Measurements from ENCODE around the gene CLSTN3.

Gene CLSTN3

GRCh38 chr12:7129872-7130691 lies at the start of gene CLSTN3 (continued):
- TF ChIP-seq, protein P1, sequence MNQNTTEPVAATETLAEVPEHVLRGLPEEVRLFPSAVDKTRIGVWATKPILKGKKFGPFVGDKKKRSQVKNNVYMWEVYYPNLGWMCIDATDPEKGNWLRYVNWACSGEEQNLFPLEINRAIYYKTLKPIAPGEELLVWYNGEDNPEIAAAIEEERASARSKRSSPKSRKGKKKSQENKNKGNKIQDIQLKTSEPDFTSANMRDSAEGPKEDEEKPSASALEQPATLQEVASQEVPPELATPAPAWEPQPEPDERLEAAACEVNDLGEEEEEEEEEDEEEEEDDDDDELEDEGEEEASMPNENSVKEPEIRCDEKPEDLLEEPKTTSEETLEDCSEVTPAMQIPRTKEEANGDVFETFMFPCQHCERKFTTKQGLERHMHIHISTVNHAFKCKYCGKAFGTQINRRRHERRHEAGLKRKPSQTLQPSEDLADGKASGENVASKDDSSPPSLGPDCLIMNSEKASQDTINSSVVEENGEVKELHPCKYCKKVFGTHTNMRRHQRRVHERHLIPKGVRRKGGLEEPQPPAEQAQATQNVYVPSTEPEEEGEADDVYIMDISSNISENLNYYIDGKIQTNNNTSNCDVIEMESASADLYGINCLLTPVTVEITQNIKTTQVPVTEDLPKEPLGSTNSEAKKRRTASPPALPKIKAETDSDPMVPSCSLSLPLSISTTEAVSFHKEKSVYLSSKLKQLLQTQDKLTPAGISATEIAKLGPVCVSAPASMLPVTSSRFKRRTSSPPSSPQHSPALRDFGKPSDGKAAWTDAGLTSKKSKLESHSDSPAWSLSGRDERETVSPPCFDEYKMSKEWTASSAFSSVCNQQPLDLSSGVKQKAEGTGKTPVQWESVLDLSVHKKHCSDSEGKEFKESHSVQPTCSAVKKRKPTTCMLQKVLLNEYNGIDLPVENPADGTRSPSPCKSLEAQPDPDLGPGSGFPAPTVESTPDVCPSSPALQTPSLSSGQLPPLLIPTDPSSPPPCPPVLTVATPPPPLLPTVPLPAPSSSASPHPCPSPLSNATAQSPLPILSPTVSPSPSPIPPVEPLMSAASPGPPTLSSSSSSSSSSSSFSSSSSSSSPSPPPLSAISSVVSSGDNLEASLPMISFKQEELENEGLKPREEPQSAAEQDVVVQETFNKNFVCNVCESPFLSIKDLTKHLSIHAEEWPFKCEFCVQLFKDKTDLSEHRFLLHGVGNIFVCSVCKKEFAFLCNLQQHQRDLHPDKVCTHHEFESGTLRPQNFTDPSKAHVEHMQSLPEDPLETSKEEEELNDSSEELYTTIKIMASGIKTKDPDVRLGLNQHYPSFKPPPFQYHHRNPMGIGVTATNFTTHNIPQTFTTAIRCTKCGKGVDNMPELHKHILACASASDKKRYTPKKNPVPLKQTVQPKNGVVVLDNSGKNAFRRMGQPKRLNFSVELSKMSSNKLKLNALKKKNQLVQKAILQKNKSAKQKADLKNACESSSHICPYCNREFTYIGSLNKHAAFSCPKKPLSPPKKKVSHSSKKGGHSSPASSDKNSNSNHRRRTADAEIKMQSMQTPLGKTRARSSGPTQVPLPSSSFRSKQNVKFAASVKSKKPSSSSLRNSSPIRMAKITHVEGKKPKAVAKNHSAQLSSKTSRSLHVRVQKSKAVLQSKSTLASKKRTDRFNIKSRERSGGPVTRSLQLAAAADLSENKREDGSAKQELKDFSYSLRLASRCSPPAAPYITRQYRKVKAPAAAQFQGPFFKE (tag by site-specific recombination; IDR thresholded peaks at IDR 0.05; ENCODE audit: borderline replicate concordance): no peak
- TF ChIP-seq ZNF488 (tag by site-specific recombination; IDR thresholded peaks at IDR 0.05) (no peak), ZNF155 (tag by site-specific recombination; IDR thresholded peaks at IDR 0.05) (no peak), FEZF1 (tag by site-specific recombination; IDR thresholded peaks at IDR 0.05) (no peak), SP3 (tag by site-specific recombination; IDR thresholded peaks at IDR 0.05) (peak; percentile 89), ZNF174 (tag by site-specific recombination; IDR thresholded peaks at IDR 0.05) (no peak), ZNF223 (tag by site-specific recombination; IDR thresholded peaks at IDR 0.05) (no peak), MYNN (tag by site-specific recombination; IDR thresholded peaks at IDR 0.05; ENCODE audit: borderline replicate concordance) (no peak), PRDM10 (tag by site-specific recombination; IDR thresholded peaks at IDR 0.05) (peak; percentile 98)
- TF ChIP-seq, protein P2, sequence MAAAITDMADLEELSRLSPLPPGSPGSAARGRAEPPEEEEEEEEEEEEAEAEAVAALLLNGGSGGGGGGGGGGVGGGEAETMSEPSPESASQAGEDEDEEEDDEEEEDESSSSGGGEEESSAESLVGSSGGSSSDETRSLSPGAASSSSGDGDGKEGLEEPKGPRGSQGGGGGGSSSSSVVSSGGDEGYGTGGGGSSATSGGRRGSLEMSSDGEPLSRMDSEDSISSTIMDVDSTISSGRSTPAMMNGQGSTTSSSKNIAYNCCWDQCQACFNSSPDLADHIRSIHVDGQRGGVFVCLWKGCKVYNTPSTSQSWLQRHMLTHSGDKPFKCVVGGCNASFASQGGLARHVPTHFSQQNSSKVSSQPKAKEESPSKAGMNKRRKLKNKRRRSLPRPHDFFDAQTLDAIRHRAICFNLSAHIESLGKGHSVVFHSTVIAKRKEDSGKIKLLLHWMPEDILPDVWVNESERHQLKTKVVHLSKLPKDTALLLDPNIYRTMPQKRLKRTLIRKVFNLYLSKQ (tag by site-specific recombination; IDR thresholded peaks at IDR 0.05; ENCODE audit: borderline replicate concordance): no peak
- TF ChIP-seq, protein P3, sequence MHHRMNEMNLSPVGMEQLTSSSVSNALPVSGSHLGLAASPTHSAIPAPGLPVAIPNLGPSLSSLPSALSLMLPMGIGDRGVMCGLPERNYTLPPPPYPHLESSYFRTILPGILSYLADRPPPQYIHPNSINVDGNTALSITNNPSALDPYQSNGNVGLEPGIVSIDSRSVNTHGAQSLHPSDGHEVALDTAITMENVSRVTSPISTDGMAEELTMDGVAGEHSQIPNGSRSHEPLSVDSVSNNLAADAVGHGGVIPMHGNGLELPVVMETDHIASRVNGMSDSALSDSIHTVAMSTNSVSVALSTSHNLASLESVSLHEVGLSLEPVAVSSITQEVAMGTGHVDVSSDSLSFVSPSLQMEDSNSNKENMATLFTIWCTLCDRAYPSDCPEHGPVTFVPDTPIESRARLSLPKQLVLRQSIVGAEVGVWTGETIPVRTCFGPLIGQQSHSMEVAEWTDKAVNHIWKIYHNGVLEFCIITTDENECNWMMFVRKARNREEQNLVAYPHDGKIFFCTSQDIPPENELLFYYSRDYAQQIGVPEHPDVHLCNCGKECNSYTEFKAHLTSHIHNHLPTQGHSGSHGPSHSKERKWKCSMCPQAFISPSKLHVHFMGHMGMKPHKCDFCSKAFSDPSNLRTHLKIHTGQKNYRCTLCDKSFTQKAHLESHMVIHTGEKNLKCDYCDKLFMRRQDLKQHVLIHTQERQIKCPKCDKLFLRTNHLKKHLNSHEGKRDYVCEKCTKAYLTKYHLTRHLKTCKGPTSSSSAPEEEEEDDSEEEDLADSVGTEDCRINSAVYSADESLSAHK (tag by site-specific recombination; IDR thresholded peaks at IDR 0.05): peak; percentile 100
- TF ChIP-seq, protein P4, sequence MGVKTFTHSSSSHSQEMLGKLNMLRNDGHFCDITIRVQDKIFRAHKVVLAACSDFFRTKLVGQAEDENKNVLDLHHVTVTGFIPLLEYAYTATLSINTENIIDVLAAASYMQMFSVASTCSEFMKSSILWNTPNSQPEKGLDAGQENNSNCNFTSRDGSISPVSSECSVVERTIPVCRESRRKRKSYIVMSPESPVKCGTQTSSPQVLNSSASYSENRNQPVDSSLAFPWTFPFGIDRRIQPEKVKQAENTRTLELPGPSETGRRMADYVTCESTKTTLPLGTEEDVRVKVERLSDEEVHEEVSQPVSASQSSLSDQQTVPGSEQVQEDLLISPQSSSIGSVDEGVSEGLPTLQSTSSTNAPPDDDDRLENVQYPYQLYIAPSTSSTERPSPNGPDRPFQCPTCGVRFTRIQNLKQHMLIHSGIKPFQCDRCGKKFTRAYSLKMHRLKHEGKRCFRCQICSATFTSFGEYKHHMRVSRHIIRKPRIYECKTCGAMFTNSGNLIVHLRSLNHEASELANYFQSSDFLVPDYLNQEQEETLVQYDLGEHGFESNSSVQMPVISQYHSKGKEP (tag by site-specific recombination; IDR thresholded peaks at IDR 0.05): no peak
- TF ChIP-seq, protein P5, sequence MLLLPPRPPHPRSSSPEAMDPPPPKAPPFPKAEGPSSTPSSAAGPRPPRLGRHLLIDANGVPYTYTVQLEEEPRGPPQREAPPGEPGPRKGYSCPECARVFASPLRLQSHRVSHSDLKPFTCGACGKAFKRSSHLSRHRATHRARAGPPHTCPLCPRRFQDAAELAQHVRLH (tag by site-specific recombination; IDR thresholded peaks at IDR 0.05): no peak
- TF ChIP-seq, protein P6, sequence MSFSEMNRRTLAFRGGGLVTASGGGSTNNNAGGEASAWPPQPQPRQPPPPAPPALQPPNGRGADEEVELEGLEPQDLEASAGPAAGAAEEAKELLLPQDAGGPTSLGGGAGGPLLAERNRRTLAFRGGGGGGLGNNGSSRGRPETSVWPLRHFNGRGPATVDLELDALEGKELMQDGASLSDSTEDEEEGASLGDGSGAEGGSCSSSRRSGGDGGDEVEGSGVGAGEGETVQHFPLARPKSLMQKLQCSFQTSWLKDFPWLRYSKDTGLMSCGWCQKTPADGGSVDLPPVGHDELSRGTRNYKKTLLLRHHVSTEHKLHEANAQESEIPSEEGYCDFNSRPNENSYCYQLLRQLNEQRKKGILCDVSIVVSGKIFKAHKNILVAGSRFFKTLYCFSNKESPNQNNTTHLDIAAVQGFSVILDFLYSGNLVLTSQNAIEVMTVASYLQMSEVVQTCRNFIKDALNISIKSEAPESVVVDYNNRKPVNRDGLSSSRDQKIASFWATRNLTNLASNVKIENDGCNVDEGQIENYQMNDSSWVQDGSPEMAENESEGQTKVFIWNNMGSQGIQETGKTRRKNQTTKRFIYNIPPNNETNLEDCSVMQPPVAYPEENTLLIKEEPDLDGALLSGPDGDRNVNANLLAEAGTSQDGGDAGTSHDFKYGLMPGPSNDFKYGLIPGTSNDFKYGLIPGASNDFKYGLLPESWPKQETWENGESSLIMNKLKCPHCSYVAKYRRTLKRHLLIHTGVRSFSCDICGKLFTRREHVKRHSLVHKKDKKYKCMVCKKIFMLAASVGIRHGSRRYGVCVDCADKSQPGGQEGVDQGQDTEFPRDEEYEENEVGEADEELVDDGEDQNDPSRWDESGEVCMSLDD (tag by site-specific recombination; IDR thresholded peaks at IDR 0.05): peak; percentile 97
- TF ChIP-seq, protein P7, sequence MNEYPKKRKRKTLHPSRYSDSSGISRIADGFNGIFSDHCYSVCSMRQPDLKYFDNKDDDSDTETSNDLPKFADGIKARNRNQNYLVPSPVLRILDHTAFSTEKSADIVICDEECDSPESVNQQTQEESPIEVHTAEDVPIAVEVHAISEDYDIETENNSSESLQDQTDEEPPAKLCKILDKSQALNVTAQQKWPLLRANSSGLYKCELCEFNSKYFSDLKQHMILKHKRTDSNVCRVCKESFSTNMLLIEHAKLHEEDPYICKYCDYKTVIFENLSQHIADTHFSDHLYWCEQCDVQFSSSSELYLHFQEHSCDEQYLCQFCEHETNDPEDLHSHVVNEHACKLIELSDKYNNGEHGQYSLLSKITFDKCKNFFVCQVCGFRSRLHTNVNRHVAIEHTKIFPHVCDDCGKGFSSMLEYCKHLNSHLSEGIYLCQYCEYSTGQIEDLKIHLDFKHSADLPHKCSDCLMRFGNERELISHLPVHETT (tag by site-specific recombination; IDR thresholded peaks at IDR 0.05): no peak

Data from HEK293 (cell line).